Loucy (cell line): ENCODE measurements around the gene DYRK3.

Experiments
- CTCF ChIP-seq: fragments of 200-600 bp; sonication (generic); conservative IDR thresholded peaks from 2 replicates; pipeline ENCODE4 v1.5.1; 2014; ENCODE audit warnings: mild to moderate bottlenecking, antibody characterized with exemption, low read length
- EZH2phosphoT487 ChIP-seq: fragments of 200-600 bp; IDR thresholded peaks from 2 replicates; pipeline ENCODE4 v1.6.1; 2018; ENCODE audit warnings: antibody characterized with exemption, mild to moderate bottlenecking, moderate library complexity, borderline replicate concordance

GRCh38 chr1:206654828-206655227 is 19.5 kb downstream of the DYRK3 start:
- TF ChIP-seq CTCF (no peak), EZH2phosphoT487 (no peak)
